ENCODE results near the gene CRADD.

- TF ChIP-seq POLR2A (IDR thresholded peaks at IDR 0.05), result no peak
- no peak for TF ChIP-seq CTCF (IDR thresholded peaks at IDR 0.05)
Measured at GRCh38 chr12:93788853-93789252, 111.7 kb downstream of the CRADD start.
